GM12878 (cell line): ENCODE results near the gene RACK1. TPM values are rescaled to one million over a fixed set of nuclear protein-coding genes. Genes with fewer than 3 reads are reported as not detected.

ENCODE experiments used
- ATAC-seq: fragments of 200-7000 bp; cut with Tn5 transposase; 3 replicates; pipeline ENCODE4 v1.9.1; 2020; ENCODE audit warnings: mild to moderate bottlenecking, moderate library complexity
- BruUV-seq: library from RNA; stranded (reverse); fragments of 400-500 nt; replicated peaks from 2 replicates; lab custom pipeline; 2021; lab: Mats Ljungman, UMichigan
- CTCF ChIA-PET: fragments of 300-600 bp; sonication (Branson Sonifier 250); formaldehyde crosslinking; extraction: SDS; loops from one replicate; lab custom pipeline; 2021; ENCODE audit warnings: inconsistent platforms; lab: Yijun Ruan, JAX
- POLR2A ChIA-PET: fragments of 350-600 bp; formaldehyde crosslinking; extraction: SDS; loops from one replicate; lab custom pipeline; 2021; ENCODE audit warnings: inconsistent platforms; lab: Charles Lee
- RAD21 ChIA-PET: fragments of 300-600 bp; sonication (Branson Sonifier 250); formaldehyde crosslinking; loops from one replicate; lab custom pipeline; 2023; ENCODE audit warnings: antibody characterized with exemption; ENCODE audit not compliant: unreplicated experiment; lab: Charles Lee
- SMC1A ChIA-PET: fragments of 300-600 bp; sonication (Branson Sonifier 250); formaldehyde crosslinking; loops from one replicate; lab custom pipeline; 2023; ENCODE audit not compliant: unreplicated experiment, uncharacterized antibody; lab: Charles Lee
- DNase-seq: peaks from one replicate; pipeline ENCODE4 v3.0.0-alpha.2; 2011; ENCODE audit warnings: low read depth, low spot score
- FAIRE-seq: peaks from 3 replicates; lab custom pipeline; 2011; peaks lifted over from hg19 to GRCh38; lab: Jason Lieb, UNC
- H2AFZ ChIP-seq: 2 replicates; pipeline ENCODE4 v1.6.0; 2011; ENCODE audit warnings: low read depth, low read length, control low read depth; ENCODE audit not compliant: control insufficient read depth
- H3K27ac ChIP-seq: 2 replicates; pipeline ENCODE4 v1.5.1; 2011; ENCODE audit warnings: control low read depth; ENCODE audit not compliant: control insufficient read depth, insufficient read depth
- H3K27me3 ChIP-seq, 2 experiments: replicated peaks in 1 of 2; 2 replicates each; pipeline versions ENCODE4 v1.6.0 to v1.6.1; 2011; ENCODE audit warnings: low read length in 1 of 2; ENCODE audit not compliant: control insufficient read depth in 2 of 2, insufficient read depth in 2 of 2
- H3K36me3 ChIP-seq, 2 experiments: 2 replicates each; pipeline ENCODE4 v1.5.1; 2011; ENCODE audit warnings: low read length in 1 of 2; ENCODE audit not compliant: control insufficient read depth in 2 of 2, insufficient read depth in 2 of 2
- H3K4me1 ChIP-seq: 2 replicates; pipeline ENCODE4 v1.6.1; 2011; ENCODE audit warnings: mild to moderate bottlenecking, low read length, moderate library complexity, mixed read lengths; ENCODE audit not compliant: control insufficient read depth, insufficient read depth
- H3K4me2 ChIP-seq: 2 replicates; pipeline ENCODE4 v1.6.0; 2011; ENCODE audit warnings: control low read depth; ENCODE audit not compliant: control insufficient read depth, insufficient read depth
- H3K4me3 ChIP-seq: fragments of 200-600 bp; sonication (generic); 2 replicates; pipeline ENCODE4 v1.5.1; 2016
- H3K79me2 ChIP-seq: 2 replicates; pipeline ENCODE4 v1.6.0; 2011; ENCODE audit warnings: low read length; ENCODE audit not compliant: control insufficient read depth, insufficient read depth
- H3K9ac ChIP-seq: 2 replicates; pipeline ENCODE4 v1.8.0; 2011; ENCODE audit warnings: low read length, control low read depth, mixed read lengths; ENCODE audit not compliant: control insufficient read depth, insufficient read depth
- H3K9me3 ChIP-seq: replicated peaks from 3 replicates; pipeline ENCODE4 v1.5.1; 2011; ENCODE audit warnings: mild to moderate bottlenecking, low read length; ENCODE audit not compliant: control insufficient read depth, insufficient read depth
- H4K20me1 ChIP-seq: 2 replicates; pipeline ENCODE4 v1.6.0; 2011; ENCODE audit not compliant: control insufficient read depth, insufficient read depth
- BRCA1 ChIP-seq: IDR thresholded peaks from 2 replicates; pipeline ENCODE4 v1.6.1; 2011; ENCODE audit warnings: low read depth, low read length, improper control_type of control experiment
- EP300 ChIP-seq, 2 experiments: fragments of 150-350 bp in 1 of 2; IDR thresholded peaks; 2 replicates each; pipeline ENCODE4 v1.6.1; 2011 to 2012; ENCODE audit warnings: low read depth in 2 of 2, low read length in 2 of 2, borderline replicate concordance in 1 of 2, improper control_type of control experiment in 1 of 2, inconsistent platforms in 1 of 2; ENCODE audit not compliant: control insufficient read depth in 1 of 2
- ETV6 ChIP-seq, 2 experiments: fragments of 450-650 bp in 1 of 2; IDR thresholded peaks in 1 of 2; conservative IDR thresholded peaks in 1 of 2; 2 replicates each; pipeline ENCODE4 v1.6.1; 2014; ENCODE audit warnings: antibody characterized with exemption in 1 of 2, borderline replicate concordance in 1 of 2, low read depth in 1 of 2, mild to moderate bottlenecking in 1 of 2, moderate library complexity in 1 of 2
- FOXK2 ChIP-seq: fragments of 450-650 bp; IDR thresholded peaks from 2 replicates; pipeline ENCODE4 v1.6.1; 2017; ENCODE audit warnings: mild to moderate bottlenecking, moderate library complexity
- HCFC1 ChIP-seq: fragments of 150-350 bp; IDR thresholded peaks from 2 replicates; pipeline ENCODE4 v1.6.1; 2014; ENCODE audit warnings: low read length
- KDM1A ChIP-seq: fragments of 200-600 bp; sonication (generic); IDR thresholded peaks from 2 replicates; pipeline ENCODE4 v1.6.1; 2016; ENCODE audit warnings: borderline replicate concordance
- KLF5 ChIP-seq: fragments of 450-650 bp; IDR thresholded peaks from 2 replicates; pipeline ENCODE4 v1.6.1; 2014; ENCODE audit warnings: mild to moderate bottlenecking; ENCODE audit not compliant: partially characterized antibody
- NR2C2 ChIP-seq: IDR thresholded peaks from 2 replicates; pipeline ENCODE4 v1.6.1; 2011; ENCODE audit warnings: borderline replicate concordance, low read depth; ENCODE audit not compliant: control insufficient read depth, insufficient read length
- PBX3 ChIP-seq: IDR thresholded peaks from 2 replicates; pipeline ENCODE4 v1.6.1; 2011; ENCODE audit warnings: mild to moderate bottlenecking, low read depth, low read length, moderate library complexity; ENCODE audit not compliant: insufficient replicate concordance
- POLR2A ChIP-seq: IDR thresholded peaks from 2 replicates; pipeline ENCODE4 v1.6.1; 2011; ENCODE audit warnings: low read depth, mild to moderate bottlenecking, low read length
- RB1 ChIP-seq: fragments of 450-650 bp; formaldehyde crosslinking; IDR thresholded peaks from 2 replicates; pipeline ENCODE4 v1.6.1; 2017; ENCODE audit warnings: mild to moderate bottlenecking, borderline replicate concordance
- RBBP5 ChIP-seq: fragments of 200-600 bp; sonication (generic); conservative IDR thresholded peaks from 2 replicates; pipeline ENCODE4 v1.6.1; 2016
- SMAD1 ChIP-seq: fragments of 450-650 bp; IDR thresholded peaks from 2 replicates; pipeline ENCODE4 v1.6.1; 2018; ENCODE audit warnings: mild to moderate bottlenecking, low read depth; ENCODE audit not compliant: partially characterized antibody
- TARDBP ChIP-seq: IDR thresholded peaks from 2 replicates; pipeline ENCODE4 v1.6.1; 2016; ENCODE audit warnings: borderline replicate concordance
- ZZZ3 ChIP-seq: IDR thresholded peaks from 2 replicates; pipeline ENCODE4 v1.6.1; 2011; ENCODE audit warnings: low read depth; ENCODE audit not compliant: control insufficient read depth, insufficient read length
- WGBS: methylation state at CpG from one replicate; pipeline ENCODE4 v1.1.6; 2016; ENCODE audit warnings: low lambda C conversion rate; ENCODE audit not compliant: insufficient replicate concordance, insufficient coverage; ENCODE audit errors: missing lambda C conversion rate; 5-methylcytosine and 5-hydroxymethylcytosine counted together
- in situ Hi-C: fragments of 300-500 bp; cut with MboI; formaldehyde crosslinking; loops from 9 replicates; pipeline ENCODE4 v1.14.3; 2018; ENCODE audit warnings: mixed read lengths
- intact Hi-C: fragments of 100-400 bp; cut with micrococcal nuclease; formaldehyde crosslinking; loops from one replicate; pipeline ENCODE4 v1.14.2; 2022; ENCODE audit not compliant: unreplicated experiment
- polyA plus RNA-seq, 11 experiments: library from polyadenylated mRNA; depleted of rRNA in 4 of 11; unstranded in 6 of 11; stranded (reverse) in 5 of 11; fragments of >200 nt; fragmentation: Nextera tagmentation in 4 of 11; fragmentation: Illumina TruSeq in 1 of 11; extraction: Ambion mirVana in 4 of 11; extraction: Trizol in 1 of 11; gene quantifications; 1 replicate in 1 of 11; 2 replicates in 10 of 11; pipeline versions ENCODE4 v1.2.1 to v1.2.3, GENCODE V29; 2011 to 2016; ENCODE audit warnings: inconsistent platforms in 2 of 11, missing spikeins in 2 of 11, low read depth in 1 of 11
- total RNA-seq, 4 experiments: library from RNA; depleted of rRNA in 3 of 4; stranded (reverse); fragments of >200 nt in 3 of 4; fragmentation: Illumina TruSeq in 1 of 4; extraction: Trizol in 1 of 4; gene quantifications; 2 replicates each; pipeline versions ENCODE4 v1.2.1 to v1.2.3, GENCODE V29; 2013 to 2021
- TF ChIP-seq, protein P1 (sequence below): fragments of 450-650 bp; IDR thresholded peaks from 2 replicates; pipeline ENCODE4 v1.6.1; 2017; ENCODE audit warnings: borderline replicate concordance
- TF ChIP-seq, protein P2 (sequence below): fragments of 450-650 bp; IDR thresholded peaks from 2 replicates; pipeline ENCODE4 v1.6.1; 2017; ENCODE audit warnings: mild to moderate bottlenecking, moderate library complexity

The RACK1 gene
- total and polyA plus RNA-seq, 10 of the 15 experiments (the other 5 are each of a cell fraction or from before 2014, with no cell fraction given), result 1,365 to 6,584 (median 4,167) TPM

DNA sequence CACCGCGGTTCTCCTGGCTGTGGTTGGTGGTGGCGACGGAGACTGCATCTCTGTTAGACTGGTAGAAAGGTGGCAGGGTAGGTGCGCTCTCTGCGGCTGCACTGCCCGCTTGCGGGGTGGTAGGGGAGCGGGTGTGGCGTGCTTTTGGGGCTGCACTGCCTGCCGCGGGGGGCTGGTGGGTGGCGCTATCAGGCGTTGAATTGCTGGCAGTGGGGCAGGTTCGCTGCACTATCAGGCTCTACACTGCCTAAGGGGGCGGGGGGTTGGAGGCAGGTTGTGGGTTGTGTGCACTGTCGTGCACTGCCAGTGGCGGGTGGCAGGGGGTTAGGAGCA, 38.2 kb upstream of the RACK1 start:
- FAIRE-seq, result no peak
- no peaks in the 10 kb centered on the region for H4K20me1 ChIP-seq
- H3K27me3 ChIP-seq, result no peaks in the 10 kb centered on the region
- ATAC-seq, result no peak
- ChIA-PET POLR2A (no interaction called here), CTCF (no interaction called here)
- no peak overlapping the region for H3K4me3 ChIP-seq
- H3K36me3 ChIP-seq, result no peaks in the 10 kb centered on the region
- no peaks in the 10 kb centered on the region for H3K79me2 ChIP-seq
- DNase-seq, result no peak
- in situ Hi-C loops, result no loop called here
- no TSS peak for BruUV-seq
- no peaks in the 10 kb centered on the region for H3K9me3 ChIP-seq
- TF ChIP-seq SMAD1 (no peak), FOXK2 (no peak), POLR2A (no peak), ETV6 (conservative IDR thresholded peaks at IDR 0.05 in 1 of 2, IDR thresholded peaks at IDR 0.05 in 1 of 2; ENCODE audit: borderline replicate concordance in 1 of 2, low read depth in 1 of 2) (no peak), KDM1A (no peak), BRCA1 (no peak), EP300 (IDR thresholded peaks at IDR 0.05; ENCODE audit: borderline replicate concordance in 1 of 2, control insufficient read depth in 1 of 2, low read depth in 2 of 2, low read length in 2 of 2) (no peak), KLF5 (no peak), ZZZ3 (no peak), NR2C2 (no peak), PBX3 (no peak), HCFC1 (no peak), RB1 (no peak), TARDBP (no peak), RBBP5 (no peak)
- TF ChIP-seq, protein P1, sequence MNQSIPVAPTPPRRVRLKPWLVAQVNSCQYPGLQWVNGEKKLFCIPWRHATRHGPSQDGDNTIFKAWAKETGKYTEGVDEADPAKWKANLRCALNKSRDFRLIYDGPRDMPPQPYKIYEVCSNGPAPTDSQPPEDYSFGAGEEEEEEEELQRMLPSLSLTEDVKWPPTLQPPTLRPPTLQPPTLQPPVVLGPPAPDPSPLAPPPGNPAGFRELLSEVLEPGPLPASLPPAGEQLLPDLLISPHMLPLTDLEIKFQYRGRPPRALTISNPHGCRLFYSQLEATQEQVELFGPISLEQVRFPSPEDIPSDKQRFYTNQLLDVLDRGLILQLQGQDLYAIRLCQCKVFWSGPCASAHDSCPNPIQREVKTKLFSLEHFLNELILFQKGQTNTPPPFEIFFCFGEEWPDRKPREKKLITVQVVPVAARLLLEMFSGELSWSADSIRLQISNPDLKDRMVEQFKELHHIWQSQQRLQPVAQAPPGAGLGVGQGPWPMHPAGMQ, result no peak
- TF ChIP-seq, protein P2, sequence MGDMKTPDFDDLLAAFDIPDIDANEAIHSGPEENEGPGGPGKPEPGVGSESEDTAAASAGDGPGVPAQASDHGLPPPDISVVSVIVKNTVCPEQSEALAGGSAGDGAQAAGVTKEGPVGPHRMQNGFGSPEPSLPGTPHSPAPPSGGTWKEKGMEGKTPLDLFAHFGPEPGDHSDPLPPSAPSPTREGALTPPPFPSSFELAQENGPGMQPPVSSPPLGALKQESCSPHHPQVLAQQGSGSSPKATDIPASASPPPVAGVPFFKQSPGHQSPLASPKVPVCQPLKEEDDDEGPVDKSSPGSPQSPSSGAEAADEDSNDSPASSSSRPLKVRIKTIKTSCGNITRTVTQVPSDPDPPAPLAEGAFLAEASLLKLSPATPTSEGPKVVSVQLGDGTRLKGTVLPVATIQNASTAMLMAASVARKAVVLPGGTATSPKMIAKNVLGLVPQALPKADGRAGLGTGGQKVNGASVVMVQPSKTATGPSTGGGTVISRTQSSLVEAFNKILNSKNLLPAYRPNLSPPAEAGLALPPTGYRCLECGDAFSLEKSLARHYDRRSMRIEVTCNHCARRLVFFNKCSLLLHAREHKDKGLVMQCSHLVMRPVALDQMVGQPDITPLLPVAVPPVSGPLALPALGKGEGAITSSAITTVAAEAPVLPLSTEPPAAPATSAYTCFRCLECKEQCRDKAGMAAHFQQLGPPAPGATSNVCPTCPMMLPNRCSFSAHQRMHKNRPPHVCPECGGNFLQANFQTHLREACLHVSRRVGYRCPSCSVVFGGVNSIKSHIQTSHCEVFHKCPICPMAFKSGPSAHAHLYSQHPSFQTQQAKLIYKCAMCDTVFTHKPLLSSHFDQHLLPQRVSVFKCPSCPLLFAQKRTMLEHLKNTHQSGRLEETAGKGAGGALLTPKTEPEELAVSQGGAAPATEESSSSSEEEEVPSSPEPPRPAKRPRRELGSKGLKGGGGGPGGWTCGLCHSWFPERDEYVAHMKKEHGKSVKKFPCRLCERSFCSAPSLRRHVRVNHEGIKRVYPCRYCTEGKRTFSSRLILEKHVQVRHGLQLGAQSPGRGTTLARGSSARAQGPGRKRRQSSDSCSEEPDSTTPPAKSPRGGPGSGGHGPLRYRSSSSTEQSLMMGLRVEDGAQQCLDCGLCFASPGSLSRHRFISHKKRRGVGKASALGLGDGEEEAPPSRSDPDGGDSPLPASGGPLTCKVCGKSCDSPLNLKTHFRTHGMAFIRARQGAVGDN, result no peak
- TF ChIP-seq, all 136 proteins: peak for 0
- peaks cover 3% of the 10 kb centered on the region; the same call in 1 of the 2 replicates for H3K4me1 ChIP-seq
- intact Hi-C loops, result no loop called here
- no peak overlapping the region for H3K9ac ChIP-seq
- H2AFZ ChIP-seq, result no peak overlapping the region
- WGBS, result 86% methylated on average over 18 of the region's 18 CpGs
- H3K4me2 ChIP-seq, result no peak overlapping the region
- ChIA-PET SMC1A (no interaction called here), RAD21 (no interaction called here)
- no peak overlapping the region for H3K27ac ChIP-seq
